ENCODE results near the gene NRG2. TPM values are rescaled to one million over a fixed set of nuclear protein-coding genes. Genes with fewer than 3 reads are reported as not detected.

NRG2 gene
- total RNA-seq, 1 experiment from 2014 or later, result 1.8 TPM

DNA sequence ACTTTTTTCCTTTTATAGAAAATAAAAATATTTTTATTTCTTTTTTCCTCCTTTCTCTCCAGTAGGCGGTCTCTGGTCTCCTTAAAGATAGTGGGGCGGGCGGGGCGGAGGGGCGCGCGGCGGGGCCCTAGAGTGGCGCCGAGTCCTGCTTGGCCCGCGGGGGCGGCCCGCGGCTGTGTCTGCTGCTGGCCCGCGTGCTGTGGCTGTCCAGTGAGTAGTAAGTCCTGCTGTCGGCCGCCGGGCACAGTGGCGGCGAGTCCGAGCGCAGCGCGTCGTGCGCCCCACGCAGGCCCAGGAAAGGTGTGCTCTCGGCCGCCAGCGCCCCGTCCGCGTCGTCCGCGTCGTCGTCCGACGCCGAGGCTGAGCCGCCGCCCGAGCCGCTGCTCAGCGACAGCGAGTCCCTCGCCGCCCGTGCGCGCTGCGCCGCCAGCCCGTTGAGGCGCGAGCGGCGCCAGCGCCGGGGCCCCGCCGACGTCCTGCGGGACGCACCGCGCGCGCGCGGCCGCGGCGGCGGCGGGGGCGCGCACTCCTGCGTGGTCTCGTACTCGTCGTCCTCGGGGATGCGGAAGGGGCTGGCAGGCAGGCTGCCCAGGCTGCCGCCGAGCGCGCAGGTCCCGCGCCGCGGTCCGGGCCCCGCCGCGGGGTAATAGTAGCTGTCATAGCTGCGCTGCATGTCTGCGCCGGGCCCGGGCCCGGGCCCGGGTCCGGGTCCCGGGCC lies 195.2 kb downstream of the NRG2 start:
- no TSS peak for BruUV-seq (replicated peaks)
- Histone ChIP-seq H3K9me2 (replicated peaks; ENCODE audit: low read length) (no peaks in the 10 kb centered on the region), H3K9ac (ENCODE audit: low read length) (no peak overlapping the region), H3K36me3 (ENCODE audit: low read depth, low read length) (no peaks in the 10 kb centered on the region), H3K27me3 (ENCODE audit: low read length) (no peaks in the 10 kb centered on the region), H3K4me2 (ENCODE audit: low read length) (no peak overlapping the region), H3F3A (ENCODE audit: low read length, unreplicated experiment) (no peaks in the 10 kb centered on the region), H3K4me3 (ENCODE audit: low read length) (no peak overlapping the region), H2AFZ (ENCODE audit: low read length) (no peak overlapping the region), H3K9me3 (ENCODE audit: low read length) (no peaks in the 10 kb centered on the region), H3K4me1 (ENCODE audit: insufficient read depth, low read length) (no peaks in the 10 kb centered on the region), H3K27ac (ENCODE audit: low read length) (no peak overlapping the region), H3K79me2 (ENCODE audit: low read length) (no peaks in the 10 kb centered on the region), H4K20me1 (ENCODE audit: low read length) (no peaks in the 10 kb centered on the region)
- ChIA-PET CTCF (interaction anchor here (0.6 kb wide), 2 partner anchors 61 to 122 kb away, joined by 3 to 4 read pairs; no protein-coding TSS in a partner anchor), POLR2A (ENCODE audit: unreplicated experiment) (no interaction called here)
- ATAC-seq (no peak), DNase-seq (no peak)
- no peak for TF ChIP-seq CTCF (conservative IDR thresholded peaks at IDR 0.05; ENCODE audit: low read depth, low read length)
- intact Hi-C loops (cut with micrococcal nuclease), result no loop called here

GRCh38 chr5:139847091-139847490 lies 196.0 kb downstream of the NRG2 start:
- H3K4me2 ChIP-seq (ENCODE audit: low read length), result no peak overlapping the region
- no peak overlapping the region for H2AFZ ChIP-seq (ENCODE audit: low read length)
- H3K9me2 ChIP-seq (replicated peaks; ENCODE audit: low read length), result no peaks in the 10 kb centered on the region
- no peaks in the 10 kb centered on the region for H3K9me3 ChIP-seq (ENCODE audit: low read length)
- DNase-seq, result no peak
- H4K20me1 ChIP-seq (ENCODE audit: low read length), result no peaks in the 10 kb centered on the region
- TF ChIP-seq EZH2phosphoT487 (IDR thresholded peaks at IDR 0.05; ENCODE audit: borderline replicate concordance, low read length), result no peak
- TF ChIP-seq EZH2 (IDR thresholded peaks at IDR 0.05; ENCODE audit: low read length, unreplicated experiment), result no peak
- TF ChIP-seq CTCF (conservative IDR thresholded peaks at IDR 0.05; ENCODE audit: low read depth, low read length), result no peak
- H3K4me3 ChIP-seq (ENCODE audit: low read length), result no peak overlapping the region
- no peaks in the 10 kb centered on the region for H3F3A ChIP-seq (ENCODE audit: low read length, unreplicated experiment)
- no peaks in the 10 kb centered on the region for H3K79me2 ChIP-seq (ENCODE audit: low read length)
- no peak for ATAC-seq
- ChIA-PET CTCF (no interaction called here), POLR2A (ENCODE audit: unreplicated experiment) (no interaction called here)
- H3K27me3 ChIP-seq (ENCODE audit: low read length), result no peaks in the 10 kb centered on the region
- H3K9ac ChIP-seq (ENCODE audit: low read length), result no peak overlapping the region
- H3K4me1 ChIP-seq (ENCODE audit: insufficient read depth, low read length), result no peaks in the 10 kb centered on the region
- H3K27ac ChIP-seq (ENCODE audit: low read length), result no peak overlapping the region
- BruUV-seq (replicated peaks), result no TSS peak
- intact Hi-C loops (cut with micrococcal nuclease), result no loop called here
- no peaks in the 10 kb centered on the region for H3K36me3 ChIP-seq (ENCODE audit: low read depth, low read length)

DNA sequence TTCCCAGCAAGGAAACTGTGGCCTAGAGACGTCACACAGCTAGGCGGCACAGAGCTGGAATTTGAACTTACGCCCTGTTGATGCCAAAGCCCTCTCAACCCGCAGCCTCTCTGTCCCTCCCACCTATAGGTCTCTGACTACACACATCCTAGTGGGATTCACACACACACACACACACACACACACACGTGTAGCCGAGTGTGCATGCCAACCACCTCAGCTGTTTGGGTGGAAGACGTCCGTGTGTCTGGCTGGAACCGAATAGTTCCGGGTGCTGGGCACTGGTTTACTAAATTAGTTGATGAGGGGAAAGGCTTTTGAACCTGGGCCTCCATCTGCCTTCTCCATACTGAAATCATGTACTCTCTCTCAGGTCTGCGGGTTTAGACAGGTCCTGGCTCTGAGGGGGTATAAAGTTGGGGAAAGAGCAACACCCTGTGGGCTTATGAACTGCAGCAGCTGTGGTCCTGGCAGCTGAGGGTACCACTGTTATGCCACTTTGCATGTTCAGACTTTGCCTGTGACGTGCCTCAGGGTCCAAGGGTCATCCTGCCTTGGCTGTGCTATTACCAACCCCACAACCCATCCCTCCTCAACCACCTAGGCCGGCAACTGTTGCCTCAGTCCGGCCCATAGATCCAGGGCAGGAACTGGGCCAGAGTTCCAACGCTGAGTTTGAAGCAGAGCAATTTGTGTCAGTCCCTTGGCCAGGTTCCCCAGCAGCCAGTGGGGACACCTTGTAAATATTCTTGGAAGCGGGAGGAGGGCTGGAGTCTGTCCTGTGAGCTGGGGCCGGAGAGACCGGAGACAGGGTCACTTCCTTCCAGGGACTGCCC lies 197.0 kb downstream of the NRG2 start:
- Histone ChIP-seq H2AFZ (ENCODE audit: low read length) (no peak overlapping the region), H3K36me3 (ENCODE audit: low read depth, low read length) (no peaks in the 10 kb centered on the region), H3K9me3 (ENCODE audit: low read length) (no peaks in the 10 kb centered on the region), H3K27me3 (ENCODE audit: low read length) (no peaks in the 10 kb centered on the region), H3K4me3 (ENCODE audit: low read length) (no peak overlapping the region), H3K4me1 (ENCODE audit: insufficient read depth, low read length) (no peaks in the 10 kb centered on the region), H4K20me1 (ENCODE audit: low read length) (no peaks in the 10 kb centered on the region), H3F3A (ENCODE audit: low read length, unreplicated experiment) (no peaks in the 10 kb centered on the region), H3K4me2 (ENCODE audit: low read length) (no peak overlapping the region), H3K9ac (ENCODE audit: low read length) (no peak overlapping the region), H3K79me2 (ENCODE audit: low read length) (no peaks in the 10 kb centered on the region), H3K27ac (ENCODE audit: low read length) (no peak overlapping the region), H3K9me2 (replicated peaks; ENCODE audit: low read length) (no peaks in the 10 kb centered on the region)
- POLR2A ChIA-PET (ENCODE audit: unreplicated experiment), result no interaction called here
- BruUV-seq (replicated peaks), result no TSS peak
- DNase-seq (no peak), ATAC-seq (no peak)
- CTCF ChIA-PET, result no interaction called here
- TF ChIP-seq EZH2phosphoT487 (IDR thresholded peaks at IDR 0.05; ENCODE audit: borderline replicate concordance, low read length) (no peak), CTCF (conservative IDR thresholded peaks at IDR 0.05; ENCODE audit: low read depth, low read length) (no peak), EZH2 (IDR thresholded peaks at IDR 0.05; ENCODE audit: low read length, unreplicated experiment) (no peak)
- intact Hi-C loops (cut with micrococcal nuclease), result loop anchor here (2.0 kb wide), 1 partner anchor 123 kb away; no protein-coding TSS in a partner anchor

All from PC-3 (cell line).